Nephron (organoid): ENCODE data around the gene CPB1.

Experiments
- H3K27ac Mint-ChIP-seq, 3 experiments: 2 replicates each; pipeline ENCODE4 v1.8.0; 2020; ENCODE audit warnings: mixed read lengths in 3 of 3, mild to moderate bottlenecking in 2 of 3, moderate library complexity in 1 of 3
- H3K27me3 Mint-ChIP-seq: 2 replicates; pipeline ENCODE4 v1.8.0; 2021; ENCODE audit warnings: low read depth, mild to moderate bottlenecking, moderate library complexity, mixed read lengths
- H3K36me3 Mint-ChIP-seq: 2 replicates; pipeline ENCODE4 v1.8.0; 2020; ENCODE audit warnings: low read depth, mixed read lengths
- H3K4me1 Mint-ChIP-seq: 2 replicates; pipeline ENCODE4 v1.8.0; 2020; ENCODE audit warnings: mixed read lengths
- H3K4me3 Mint-ChIP-seq, 3 experiments: 2 replicates each; pipeline ENCODE4 v1.8.0; 2020; ENCODE audit warnings: mild to moderate bottlenecking in 3 of 3, mixed read lengths in 3 of 3, moderate library complexity in 2 of 3
- H3K9me3 Mint-ChIP-seq: 2 replicates; pipeline ENCODE4 v1.8.0; 2020; ENCODE audit warnings: mixed read lengths
- CTCF ChIP-seq, 3 experiments: fragments of 200-600 bp; sonication (generic); IDR thresholded peaks; one replicate each; pipeline ENCODE4 v1.5.0; 2021; ENCODE audit warnings: antibody characterized with exemption in 3 of 3; ENCODE audit not compliant: unreplicated experiment in 3 of 3

The CPB1 gene

GRCh38 chr3:148896062-148896461, 68.5 kb downstream of the CPB1 start:
- Mint-ChIP-seq H3K4me3 (no peak overlapping the region), H3K27ac (no peak overlapping the region), H3K36me3 (no peaks in the 10 kb centered on the region), H3K27me3 (no peaks in the 10 kb centered on the region), H3K4me1 (no peaks in the 10 kb centered on the region), H3K9me3 (peaks cover 9% of the 10 kb centered on the region)
- TF ChIP-seq CTCF (IDR thresholded peaks at IDR 0.05; ENCODE audit: unreplicated experiment in 3 of 3) = no peak

- H3K36me3 Mint-ChIP-seq = no peaks in the 10 kb centered on the region
- no peaks in the 10 kb centered on the region for H3K9me3 Mint-ChIP-seq
- H3K27ac Mint-ChIP-seq = no peak overlapping the region
- H3K4me3 Mint-ChIP-seq = no peak overlapping the region
- no peak for TF ChIP-seq CTCF (IDR thresholded peaks at IDR 0.05; ENCODE audit: unreplicated experiment in 3 of 3)
- H3K27me3 Mint-ChIP-seq = no peaks in the 10 kb centered on the region
- H3K4me1 Mint-ChIP-seq = peaks cover 5% of the 10 kb centered on the region
Measured at GRCh38 chr3:148901987-148902791, 74.6 kb downstream of the CPB1 start.

- no peak overlapping the region for H3K4me3 Mint-ChIP-seq
- H3K9me3 Mint-ChIP-seq = no peaks in the 10 kb centered on the region
- no peaks in the 10 kb centered on the region for H3K36me3 Mint-ChIP-seq
- TF ChIP-seq CTCF (IDR thresholded peaks at IDR 0.05; ENCODE audit: unreplicated experiment in 3 of 3) = no peak
- H3K27me3 Mint-ChIP-seq = no peaks in the 10 kb centered on the region
- H3K27ac Mint-ChIP-seq = no peak overlapping the region
- H3K4me1 Mint-ChIP-seq = peaks cover 5% of the 10 kb centered on the region
Measured at GRCh38 chr3:148903022-148903442, 75.4 kb downstream of the CPB1 start.

GRCh38 chr3:148903941-148904340, 76.3 kb downstream of the CPB1 start:
- no peak overlapping the region for H3K4me3 Mint-ChIP-seq
- no peaks in the 10 kb centered on the region for H3K36me3 Mint-ChIP-seq
- H3K4me1 Mint-ChIP-seq = peaks cover 5% of the 10 kb centered on the region
- no peak for TF ChIP-seq CTCF (IDR thresholded peaks at IDR 0.05; ENCODE audit: unreplicated experiment in 3 of 3)
- H3K27ac Mint-ChIP-seq = no peak overlapping the region
- no peaks in the 10 kb centered on the region for H3K9me3 Mint-ChIP-seq
- no peaks in the 10 kb centered on the region for H3K27me3 Mint-ChIP-seq

- Mint-ChIP-seq H3K27ac (no peak overlapping the region), H3K27me3 (no peaks in the 10 kb centered on the region), H3K36me3 (no peaks in the 10 kb centered on the region), H3K9me3 (no peaks in the 10 kb centered on the region), H3K4me3 (no peak overlapping the region), H3K4me1 (peaks cover 5% of the 10 kb centered on the region)
- no peak for TF ChIP-seq CTCF (IDR thresholded peaks at IDR 0.05; ENCODE audit: unreplicated experiment in 3 of 3)
Measured at GRCh38 chr3:148906667-148907066, 79.1 kb downstream of the CPB1 start.
